ENCODE data around the gene NID2. TPM values are rescaled to one million over a fixed set of nuclear protein-coding genes. Genes with fewer than 3 reads are reported as not detected.

The NID2 gene
- total and polyA plus RNA-seq, 10 donors = 0.33 to 10.8 (median 3.4) TPM

DNA sequence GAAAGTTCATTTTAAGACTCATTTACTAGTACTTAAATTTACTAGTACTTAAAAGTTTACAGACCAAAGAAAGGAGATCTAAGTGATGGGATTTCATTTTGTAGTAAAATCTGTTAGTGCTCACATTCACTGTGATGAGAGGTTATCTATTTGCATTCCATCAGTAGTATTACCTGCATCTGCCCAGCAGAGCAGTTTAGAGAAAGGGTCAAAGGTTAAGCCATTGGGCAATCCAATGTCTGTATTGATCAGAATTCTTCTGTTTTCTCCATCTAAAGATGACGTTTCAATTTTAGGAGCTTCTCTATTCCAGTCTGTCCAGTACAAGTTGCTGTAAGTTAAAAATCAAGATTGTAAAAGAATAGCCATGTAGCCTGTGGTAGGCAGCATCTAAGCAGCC is 61.2 kb downstream of the NID2 start:
- TF ChIP-seq POLR2A (IDR thresholded peaks at IDR 0.05) = no peak
- TF ChIP-seq, protein P1, sequence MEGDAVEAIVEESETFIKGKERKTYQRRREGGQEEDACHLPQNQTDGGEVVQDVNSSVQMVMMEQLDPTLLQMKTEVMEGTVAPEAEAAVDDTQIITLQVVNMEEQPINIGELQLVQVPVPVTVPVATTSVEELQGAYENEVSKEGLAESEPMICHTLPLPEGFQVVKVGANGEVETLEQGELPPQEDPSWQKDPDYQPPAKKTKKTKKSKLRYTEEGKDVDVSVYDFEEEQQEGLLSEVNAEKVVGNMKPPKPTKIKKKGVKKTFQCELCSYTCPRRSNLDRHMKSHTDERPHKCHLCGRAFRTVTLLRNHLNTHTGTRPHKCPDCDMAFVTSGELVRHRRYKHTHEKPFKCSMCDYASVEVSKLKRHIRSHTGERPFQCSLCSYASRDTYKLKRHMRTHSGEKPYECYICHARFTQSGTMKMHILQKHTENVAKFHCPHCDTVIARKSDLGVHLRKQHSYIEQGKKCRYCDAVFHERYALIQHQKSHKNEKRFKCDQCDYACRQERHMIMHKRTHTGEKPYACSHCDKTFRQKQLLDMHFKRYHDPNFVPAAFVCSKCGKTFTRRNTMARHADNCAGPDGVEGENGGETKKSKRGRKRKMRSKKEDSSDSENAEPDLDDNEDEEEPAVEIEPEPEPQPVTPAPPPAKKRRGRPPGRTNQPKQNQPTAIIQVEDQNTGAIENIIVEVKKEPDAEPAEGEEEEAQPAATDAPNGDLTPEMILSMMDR (IDR thresholded peaks at IDR 0.05 in 8 of 11, conservative IDR thresholded peaks at IDR 0.05 in 3 of 11) = no peak
- TF ChIP-seq POLR2AphosphoS5 (IDR thresholded peaks at IDR 0.05) = no peak
- 91 to 98% (median 94%) methylated on average over 1 of the region's 1 CpG for WGBS, 5 donors
- Histone ChIP-seq H3K27ac (no peak overlapping the region), H3K4me3 (no peak overlapping the region), H3K27me3 (replicated peaks in 1 of 7) (no peaks in the 10 kb centered on the region), H3K36me3 (peaks cover 15 to 100% (median 88%) of the 10 kb centered on the region in 6 donors), H3K4me1 (peaks cover 0 to 3% (median 0%) of the 10 kb centered on the region in 6 donors), H3K9me3 (no peaks in the 10 kb centered on the region)
- intact Hi-C loops (cut with DNase I; ENCODE audit: low total_unique reads) = loop anchor here (10.0 kb wide), 1 partner anchor 117 kb away; no protein-coding TSS in a partner anchor
- DNase-seq = no peak

DNA sequence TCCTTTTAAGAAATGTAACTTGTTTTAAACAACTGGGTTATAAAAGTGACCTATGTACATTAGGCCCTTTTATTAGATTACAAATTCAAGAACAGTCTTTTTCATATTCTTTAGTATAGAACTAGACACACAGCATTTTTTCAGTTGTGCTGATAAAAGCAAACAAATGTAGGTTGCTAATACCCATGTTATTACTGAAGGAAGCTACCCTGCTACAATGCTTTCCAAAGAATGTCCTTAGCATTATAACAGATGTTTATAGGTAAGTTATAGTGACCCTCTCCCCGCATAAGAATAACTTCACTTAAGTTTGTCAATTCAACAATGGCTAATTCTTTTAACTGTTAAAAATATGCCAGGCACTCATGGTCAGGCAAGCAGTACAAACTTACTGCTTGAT is 61.6 kb downstream of the NID2 start:
- H3K27ac ChIP-seq = no peak overlapping the region
- H3K4me3 ChIP-seq = no peak overlapping the region
- DNase-seq = no peak
- no peaks in the 10 kb centered on the region for H3K9me3 ChIP-seq
- H3K4me1 ChIP-seq = peaks cover 0 to 1% (median 0%) of the 10 kb centered on the region in 6 donors
- no peaks in the 10 kb centered on the region for H3K27me3 ChIP-seq (replicated peaks in 1 of 7)
- intact Hi-C loops (cut with DNase I; ENCODE audit: low total_unique reads) = loop anchor here (10.0 kb wide), 1 partner anchor 118 kb away; no protein-coding TSS in a partner anchor
- H3K36me3 ChIP-seq = peaks cover 15 to 100% (median 92%) of the 10 kb centered on the region in 6 donors
- TF ChIP-seq, protein P1 (IDR thresholded peaks at IDR 0.05 in 8 of 11, conservative IDR thresholded peaks at IDR 0.05 in 3 of 11) = no peak
- TF ChIP-seq POLR2A (IDR thresholded peaks at IDR 0.05) (no peak), POLR2AphosphoS5 (IDR thresholded peaks at IDR 0.05) (no peak)
- WGBS, 5 donors = 42 to 100% (median 98%) methylated on average over 1 of the region's 1 CpG

DNA sequence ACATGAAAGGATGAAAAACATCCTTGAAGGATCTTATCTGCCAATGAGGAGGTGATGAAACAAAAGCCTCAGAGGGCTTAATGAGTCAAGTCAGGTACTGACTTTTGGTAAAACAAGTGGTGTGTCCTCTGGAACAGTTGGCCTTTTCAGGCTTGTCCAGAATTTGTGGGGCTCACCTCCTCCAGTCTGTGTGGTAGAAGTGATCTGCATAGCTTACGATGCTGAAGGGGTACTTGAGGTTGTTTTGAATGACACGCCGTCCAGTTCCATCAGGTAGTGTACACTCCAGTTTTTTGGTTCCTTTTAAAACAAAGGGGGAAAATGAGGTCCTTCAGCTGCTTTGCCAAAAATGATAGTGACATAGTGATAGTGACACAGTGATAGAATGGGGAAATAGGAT is 62.5 kb downstream of the NID2 start:
- TF ChIP-seq POLR2AphosphoS5 (IDR thresholded peaks at IDR 0.05) (no peak), POLR2A (IDR thresholded peaks at IDR 0.05) (no peak)
- TF ChIP-seq, protein P1 (IDR thresholded peaks at IDR 0.05 in 8 of 11, conservative IDR thresholded peaks at IDR 0.05 in 3 of 11) = no peak
- H3K36me3 ChIP-seq = peaks cover 17 to 100% (median 96%) of the 10 kb centered on the region in 6 donors
- H3K9me3 ChIP-seq = no peaks in the 10 kb centered on the region
- no peak overlapping the region for H3K4me3 ChIP-seq
- 90 to 97% (median 95%) methylated on average over 3 of the region's 3 CpGs for WGBS, 5 donors
- H3K4me1 ChIP-seq = no peaks in the 10 kb centered on the region
- no peaks in the 10 kb centered on the region for H3K27me3 ChIP-seq (replicated peaks in 1 of 7)
- intact Hi-C loops (cut with DNase I; ENCODE audit: low total_unique reads) = loop anchor here (10.0 kb wide), 1 partner anchor 118 kb away; no protein-coding TSS in a partner anchor
- DNase-seq = no peak
- no peak overlapping the region for H3K27ac ChIP-seq

DNA sequence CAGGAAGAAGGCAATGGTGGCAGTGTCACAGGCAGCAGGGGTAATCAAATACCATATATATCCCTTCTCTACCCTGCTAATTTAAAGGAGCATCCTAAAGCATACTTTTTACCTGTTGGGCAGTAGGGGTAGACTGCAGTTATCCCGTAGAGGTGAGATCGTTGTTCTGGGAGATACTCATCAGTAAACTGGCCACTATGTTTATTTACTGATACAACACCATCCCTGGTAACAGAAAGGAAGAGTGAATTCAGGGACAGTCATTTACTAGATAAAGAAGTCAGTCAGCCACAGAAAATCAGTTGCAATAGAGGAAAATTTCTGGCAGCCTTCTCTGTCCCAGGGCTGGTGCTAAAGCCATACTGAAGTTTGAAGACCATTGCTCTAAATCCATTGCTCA is 63.2 kb downstream of the NID2 start:
- 83 to 93% (median 89%) methylated on average over 2 of the region's 2 CpGs for WGBS, 5 donors
- Histone ChIP-seq H3K36me3 (peaks cover 17 to 100% (median 96%) of the 10 kb centered on the region in 6 donors), H3K27ac (no peak overlapping the region), H3K4me1 (no peaks in the 10 kb centered on the region), H3K4me3 (no peak overlapping the region), H3K9me3 (no peaks in the 10 kb centered on the region), H3K27me3 (replicated peaks in 1 of 7) (no peaks in the 10 kb centered on the region)
- intact Hi-C loops (cut with DNase I; ENCODE audit: low total_unique reads) = loop anchor here (10.0 kb wide), 1 partner anchor 119 kb away; no protein-coding TSS in a partner anchor
- no peak for DNase-seq
- TF ChIP-seq, protein P1 (IDR thresholded peaks at IDR 0.05 in 8 of 11, conservative IDR thresholded peaks at IDR 0.05 in 3 of 11) = no peak
- TF ChIP-seq POLR2A (IDR thresholded peaks at IDR 0.05) = no peak
- no peak for TF ChIP-seq POLR2AphosphoS5 (IDR thresholded peaks at IDR 0.05)

Measured in spleen (tissue), 11 donors.